Right kidney (tissue), 1 donor: ENCODE data around the gene LAMTOR4.

Experiments
- DNase-seq: peaks from one replicate; pipeline ENCODE4 v3.0.0-alpha.2; 2016

The LAMTOR4 gene

DNA sequence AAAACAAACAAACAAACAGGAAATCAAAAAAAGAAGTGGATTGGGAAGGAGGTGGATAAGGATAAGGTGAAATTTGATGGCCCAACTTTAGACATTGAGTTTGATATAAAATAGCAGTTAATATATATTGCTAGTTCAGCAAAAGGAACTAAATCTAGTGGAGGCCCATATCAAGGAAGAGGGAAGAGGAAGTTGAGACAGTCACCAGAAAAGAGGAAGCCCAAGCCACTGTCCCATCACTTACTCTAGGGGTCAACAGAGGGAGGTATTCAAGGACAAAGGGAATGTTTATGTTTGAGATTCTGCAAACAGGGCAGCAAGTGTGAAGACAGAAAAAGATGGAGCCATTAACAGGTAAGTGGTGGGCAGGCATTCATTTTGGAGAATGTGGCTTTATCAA is 3.7 kb downstream of the LAMTOR4 start:
- DNase-seq = no peak

GRCh38 chr7:100152937-100153666 is 4.4 kb downstream of the LAMTOR4 start:
- DNase-seq = no peak

DNA sequence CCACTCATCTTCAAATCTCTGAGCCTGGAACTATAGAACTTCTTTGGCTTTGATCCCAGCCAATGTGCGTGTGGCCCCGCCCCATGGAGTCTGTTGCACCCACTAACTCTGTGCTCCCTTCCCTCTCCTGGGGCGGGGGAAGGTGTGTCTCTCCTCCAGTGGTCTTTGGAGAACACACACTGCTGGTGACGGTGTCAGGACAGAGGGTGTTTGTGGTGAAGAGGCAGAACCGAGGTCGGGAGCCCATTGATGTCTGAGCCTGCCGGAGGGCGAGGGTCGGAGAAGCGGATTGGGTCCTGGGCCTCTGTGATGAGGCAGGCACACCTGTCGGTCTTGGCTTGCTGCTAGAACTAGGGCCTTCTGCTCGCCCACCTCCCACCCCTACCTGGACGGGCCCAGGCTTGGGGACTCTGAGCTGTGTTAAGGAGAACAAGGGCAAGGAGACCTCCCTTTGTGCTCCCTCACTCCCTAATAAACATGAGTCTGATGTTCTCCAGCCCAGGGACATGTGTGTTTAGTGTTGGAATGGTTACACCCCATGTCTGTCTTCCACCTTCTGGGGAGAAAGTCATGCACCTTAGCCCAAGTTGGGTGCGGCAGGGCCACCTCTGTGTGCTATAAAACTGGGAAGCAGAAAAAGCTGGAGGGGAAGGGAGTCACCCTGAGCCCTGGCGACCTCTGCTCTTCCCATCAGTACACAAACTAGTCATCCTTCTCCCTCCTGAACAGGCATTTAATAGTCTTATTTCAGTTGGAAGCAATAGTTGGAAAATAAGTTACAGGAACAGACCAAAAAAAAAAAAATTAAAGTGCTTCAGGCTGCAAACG is 5.2 kb downstream of the LAMTOR4 start:
- no peak for DNase-seq

DNA sequence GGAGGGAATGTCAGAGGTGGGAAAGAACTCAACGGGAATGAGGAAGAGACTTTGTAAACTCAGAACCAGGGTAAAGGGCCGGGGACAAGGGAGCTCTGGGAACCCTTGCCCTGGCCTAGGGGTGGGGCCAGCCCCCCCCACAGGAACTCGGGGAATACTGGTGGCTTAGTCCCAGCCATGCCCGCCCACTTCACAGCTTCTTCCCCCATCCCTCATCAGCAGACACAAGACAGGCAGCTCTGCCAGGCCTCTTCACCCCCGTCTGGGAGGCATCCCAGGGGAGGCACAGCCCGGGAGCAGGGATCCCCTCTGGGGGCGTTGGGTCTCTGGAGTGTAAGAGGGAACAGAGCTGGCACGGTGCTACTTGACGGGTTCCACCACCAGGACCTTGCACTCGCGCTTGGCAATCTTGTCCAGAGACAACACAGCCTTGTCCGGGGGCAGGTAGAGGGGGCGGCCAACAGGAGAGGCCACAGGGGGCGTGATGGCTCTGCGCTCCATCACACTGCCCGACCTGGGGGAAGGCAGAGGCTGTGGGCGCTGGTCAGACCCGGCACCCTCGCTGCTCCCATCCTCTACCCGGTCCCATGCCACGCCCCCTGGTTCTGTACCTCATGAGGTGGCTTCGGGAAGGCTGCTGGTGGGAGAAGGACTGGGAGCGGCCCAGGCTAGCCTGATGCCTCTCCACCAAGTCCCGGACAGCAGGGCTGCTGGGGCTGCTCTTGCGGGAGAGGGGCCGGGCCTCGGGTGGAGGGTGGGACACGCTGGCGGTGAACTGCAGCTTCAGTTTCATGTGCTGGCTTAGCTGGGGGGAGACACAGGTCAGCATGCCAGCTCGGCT is 6.2 kb downstream of the LAMTOR4 start:
- no peak for DNase-seq

DNA sequence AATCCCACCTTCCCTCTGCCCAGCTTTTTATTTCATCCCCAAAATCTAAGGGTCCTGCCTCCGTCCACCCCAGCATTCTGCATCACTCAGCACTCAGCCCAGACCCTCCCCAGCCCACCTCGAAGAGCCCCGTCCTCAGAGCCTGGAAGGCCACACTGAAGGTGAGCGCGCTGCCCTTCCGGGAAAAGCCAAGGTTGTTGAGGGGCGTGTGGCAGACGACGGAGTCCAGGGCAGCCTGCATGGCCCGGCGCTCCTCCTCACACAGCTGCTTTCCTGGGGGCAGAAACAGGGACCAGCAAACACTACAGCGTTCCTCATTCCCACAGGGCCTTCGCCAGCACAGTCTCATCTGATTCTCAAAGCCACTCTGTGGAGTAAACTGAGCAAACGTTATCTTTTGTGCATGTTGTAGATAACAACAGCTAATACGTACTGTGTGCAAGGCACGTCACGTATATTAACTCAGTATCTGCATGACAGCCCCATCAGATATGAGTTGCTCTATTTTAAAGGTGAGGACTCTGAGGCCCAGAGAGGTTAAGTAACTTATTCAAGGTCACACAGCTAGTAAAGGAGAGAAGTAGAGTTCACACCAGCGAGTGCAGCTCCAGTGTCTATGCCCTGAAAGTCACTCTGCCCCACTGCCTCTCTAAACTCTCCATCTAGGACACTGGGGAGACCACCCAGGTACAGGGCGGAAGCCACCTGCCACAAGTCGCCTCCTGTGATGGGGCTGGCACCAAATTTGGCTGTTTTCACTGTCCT is 7.0 kb downstream of the LAMTOR4 start:
- DNase-seq = no peak

GRCh38 chr7:100156331-100157068 is 7.8 kb downstream of the LAMTOR4 start:
- DNase-seq = no peak

DNA sequence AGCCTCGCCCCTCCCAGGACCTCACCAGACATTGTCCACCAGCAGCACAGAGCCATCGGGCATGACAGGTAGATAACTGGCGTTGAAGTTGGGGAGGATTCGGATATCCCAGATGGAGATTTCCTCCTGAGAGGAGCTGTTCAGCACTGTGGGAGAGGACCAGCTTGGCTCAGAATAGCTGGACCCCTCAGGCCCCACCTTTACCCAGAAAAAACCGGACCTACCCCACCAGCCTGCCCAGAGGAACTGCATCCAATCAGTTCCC is 8.3 kb downstream of the LAMTOR4 start:
- DNase-seq = no peak

- DNase-seq = no peak
Measured at GRCh38 chr7:100157334-100158228, 8.9 kb downstream of the LAMTOR4 start.

DNA sequence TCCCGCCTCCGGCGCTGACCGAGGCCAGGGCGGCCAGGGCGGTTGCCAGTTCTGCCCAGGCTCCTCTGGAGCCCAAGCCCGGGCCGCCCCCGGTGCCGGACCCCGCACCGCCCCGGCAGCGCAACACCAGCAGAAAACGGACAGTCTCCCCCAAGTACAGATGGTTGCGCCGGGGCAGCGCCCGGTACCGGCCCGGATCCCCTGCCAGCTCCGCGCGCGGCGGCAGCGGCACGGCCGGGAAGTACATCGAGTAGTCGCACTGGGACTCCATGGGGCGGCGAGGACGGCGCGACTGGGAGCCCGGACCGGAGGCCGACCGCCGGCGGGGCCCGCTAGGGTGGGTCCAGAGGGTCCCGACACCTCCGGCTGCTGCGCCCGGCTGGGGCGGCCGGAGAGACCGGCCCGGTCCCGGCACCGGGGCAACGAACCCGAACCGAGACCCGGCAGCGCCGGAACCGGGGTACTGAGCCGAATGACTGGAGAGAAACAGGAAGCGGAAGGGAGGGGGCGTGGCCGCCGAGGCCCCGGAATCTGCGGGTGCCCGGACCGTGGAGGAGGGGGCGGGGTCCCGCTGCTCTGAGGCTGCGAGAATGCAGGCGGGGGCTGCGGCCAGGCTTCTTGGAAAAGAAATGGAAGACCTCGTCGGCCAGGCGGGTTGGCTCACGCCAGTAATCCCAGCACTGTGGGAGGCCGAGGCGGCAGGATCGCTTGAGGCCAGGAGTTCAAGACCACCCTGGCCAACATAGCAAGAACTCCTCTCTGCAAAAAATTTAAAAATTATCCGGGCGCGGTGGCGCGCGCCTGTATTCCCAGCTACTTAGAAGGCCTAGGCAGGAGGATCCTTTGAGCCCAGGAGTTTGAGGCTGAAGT is 9.7 kb downstream of the LAMTOR4 start, which contains the start of gene TRAPPC14:
Gene TRAPPC14, minus strand, starts transcription at position 495 of the 870 bp plus-strand sequence. Its CDS starts 224 bp downstream, at position 271.
- peak; percentile 95 for DNase-seq

DNA sequence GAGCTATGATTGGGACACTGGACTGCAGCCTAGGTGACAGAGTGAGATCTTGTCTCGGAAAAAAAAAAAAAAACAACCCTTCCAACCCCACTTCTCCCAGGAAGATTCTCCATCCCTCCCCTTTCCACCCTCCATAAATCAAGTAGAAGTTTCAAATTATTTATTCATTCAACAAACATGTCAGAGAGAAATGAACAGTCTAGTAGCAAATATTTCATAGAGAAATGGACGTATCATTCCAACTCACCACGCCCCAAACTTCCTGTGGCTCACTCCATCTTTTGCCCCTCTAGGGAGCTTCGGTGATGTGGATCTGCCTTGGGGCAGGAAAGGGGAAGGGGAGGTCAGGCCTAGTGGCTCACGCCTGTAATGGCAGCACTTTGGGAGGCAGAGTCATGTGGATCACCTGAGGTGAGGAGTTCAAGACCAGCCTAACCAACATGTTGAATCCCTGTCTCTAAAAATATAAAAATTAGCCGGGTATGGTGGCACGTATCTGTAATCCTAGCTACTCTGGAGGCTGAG is 10.4 kb downstream of the LAMTOR4 start:
- DNase-seq = no peak

DNA sequence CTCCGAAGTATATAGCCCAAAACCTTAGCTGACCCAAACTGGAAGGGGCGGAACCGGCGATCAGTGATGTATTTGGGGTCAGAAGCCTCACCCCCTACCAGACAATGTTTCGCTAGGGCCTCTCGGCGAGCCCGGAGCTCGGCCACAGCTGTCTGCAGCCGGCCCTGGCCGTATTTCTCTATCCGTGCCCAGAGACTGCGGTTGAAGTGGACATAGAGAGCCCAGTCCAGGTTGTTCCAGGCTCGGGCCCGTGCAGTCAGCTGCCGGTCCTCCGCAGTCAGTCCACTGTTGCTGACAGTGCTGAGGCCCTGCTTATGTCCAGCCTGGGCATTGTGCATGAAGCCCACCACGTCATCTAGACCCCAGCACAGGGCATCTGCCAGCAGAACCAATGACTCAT is 11.3 kb downstream of the LAMTOR4 start:
- DNase-seq = no peak

DNA sequence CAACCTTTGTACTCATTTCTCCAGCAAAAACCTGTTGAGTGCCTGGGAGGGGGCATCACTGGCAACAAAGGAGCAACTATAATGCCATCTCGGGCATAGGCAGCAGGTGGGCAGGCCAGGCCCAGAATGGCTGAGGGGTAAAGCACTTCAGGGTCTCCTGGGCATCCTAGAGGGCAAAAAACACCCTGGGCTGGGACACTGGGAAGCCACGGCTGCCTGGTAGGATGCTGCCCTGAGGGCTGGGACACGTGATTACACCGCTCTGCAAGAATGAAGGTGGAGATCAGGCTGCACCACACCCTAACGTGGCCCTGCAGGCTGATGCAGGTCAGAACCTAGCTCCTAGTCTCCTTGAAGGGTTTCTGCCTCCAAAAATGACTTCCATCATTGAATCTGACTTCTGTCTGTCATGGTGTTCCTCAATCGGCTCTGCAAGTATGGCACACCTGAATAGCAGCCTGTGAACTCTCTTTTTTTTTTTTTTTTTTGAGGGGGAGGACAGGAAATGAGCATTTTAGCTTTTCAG is 14.4 kb downstream of the LAMTOR4 start:
- no peak for DNase-seq

DNA sequence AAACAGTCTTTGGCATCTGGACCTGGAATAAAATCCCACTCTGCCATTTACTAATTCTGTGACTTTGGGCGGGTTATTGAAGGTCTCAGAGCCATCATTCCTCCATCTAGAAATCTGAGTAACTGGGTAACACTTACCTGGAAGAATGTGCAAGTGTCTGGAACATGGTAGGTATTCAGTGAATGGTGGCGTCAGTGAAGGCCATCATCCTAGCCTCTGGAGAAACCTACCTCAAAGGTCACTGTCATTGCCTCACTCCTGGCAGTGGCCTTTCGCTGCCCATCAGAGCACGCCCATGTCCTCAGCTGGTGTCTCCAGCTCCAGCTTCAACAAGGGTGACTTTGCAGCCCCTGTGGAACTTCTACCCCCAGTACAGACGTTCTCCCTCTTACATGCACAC is 15.2 kb downstream of the LAMTOR4 start:
- no peak for DNase-seq

- no peak for DNase-seq
Measured at GRCh38 chr7:100166317-100166940, 17.7 kb downstream of the LAMTOR4 start.

DNA sequence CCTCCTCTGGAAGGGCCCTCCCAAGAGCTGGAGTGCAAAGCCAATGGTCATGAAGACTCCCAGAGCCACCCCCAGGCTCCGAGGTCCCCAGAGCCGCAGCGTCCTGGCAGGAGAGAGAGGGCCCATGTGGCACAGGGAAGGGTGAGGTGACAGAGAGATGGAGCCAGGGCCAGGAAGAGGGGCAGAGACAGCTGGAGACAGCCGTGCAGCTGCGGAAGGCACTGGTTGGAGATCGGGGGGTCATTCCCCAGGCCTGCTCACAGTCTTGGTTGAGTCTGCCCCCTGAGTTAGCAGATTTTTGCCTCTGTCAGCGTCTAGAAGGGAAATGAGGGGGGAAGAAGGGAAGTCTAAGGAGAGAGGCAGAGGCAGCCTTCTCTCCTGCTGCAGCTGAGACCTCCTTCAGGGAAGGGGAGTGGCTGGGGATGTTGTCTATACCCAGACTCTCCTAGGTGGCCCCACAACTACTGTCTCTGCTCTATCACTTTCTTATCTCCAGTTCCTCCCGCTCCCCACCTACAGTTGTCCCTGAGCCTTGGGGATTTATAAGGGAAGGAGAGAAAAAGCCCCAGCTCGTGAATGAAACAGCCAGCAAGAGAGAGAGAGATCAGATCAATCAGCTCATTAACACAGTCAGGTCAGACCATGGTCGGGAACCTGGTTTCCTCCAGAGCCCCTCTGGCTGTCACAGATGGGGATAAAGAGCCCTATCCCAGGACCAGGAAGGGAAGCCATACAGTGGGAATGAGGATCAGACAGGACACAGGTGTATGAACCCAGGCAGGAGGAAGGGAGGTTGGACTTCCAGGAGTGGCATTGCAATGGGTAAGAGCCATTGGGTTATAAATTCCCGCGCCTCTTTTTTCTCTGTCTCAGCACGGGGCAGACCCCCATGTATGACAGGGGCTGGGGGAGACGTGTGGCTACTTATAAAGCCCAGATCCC is 18.5 kb downstream of the LAMTOR4 start:
- DNase-seq = no peak

DNA sequence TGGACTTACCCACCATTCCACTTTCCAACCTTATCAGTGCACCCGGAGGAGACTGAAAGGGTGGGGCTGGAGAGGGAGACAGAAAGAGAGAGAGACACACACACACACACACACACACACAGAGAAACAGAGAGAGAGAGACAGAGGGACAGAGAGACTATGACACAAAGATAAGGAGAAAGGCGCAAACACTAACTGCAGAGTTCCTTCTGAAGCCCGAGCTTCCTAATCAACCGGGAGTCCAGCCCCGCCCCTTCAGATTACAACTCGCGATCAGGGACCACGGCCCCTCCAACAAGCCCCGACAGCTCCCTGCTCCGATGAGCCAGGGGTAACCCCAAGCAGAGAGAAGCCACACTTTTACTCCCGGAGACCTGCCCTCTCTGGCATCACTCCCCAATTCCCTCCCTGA is 19.2 kb downstream of the LAMTOR4 start:
- no peak for DNase-seq
